Muscle layer of duodenum (tissue), 2 donors: ENCODE measurements around the gene PPP1R1C.
"Not testable (repeated sequence)": the region's sequence is repeated elsewhere in the genome, so short reads cannot be mapped to it uniquely, and the experiment has no call there.

Source experiments
- H3K27ac ChIP-seq: one replicate; pipeline ENCODE4 v1.7.0; 2013; ENCODE audit warnings: mild to moderate bottlenecking, low read length
- H3K27me3 ChIP-seq: one replicate; pipeline ENCODE4 v1.7.0; 2013; ENCODE audit warnings: low read depth, mild to moderate bottlenecking, control low read depth, low read length
- H3K36me3 ChIP-seq, 2 donors: one replicate each; pipeline ENCODE4 v1.7.0; 2013; ENCODE audit warnings: low read length in 2 of 2, control low read depth in 1 of 2, mild to moderate bottlenecking in 1 of 2; ENCODE audit not compliant: insufficient read depth in 2 of 2, control insufficient read depth in 1 of 2
- H3K4me1 ChIP-seq, 2 donors: one replicate each; pipeline ENCODE4 v1.7.0; 2013; ENCODE audit warnings: low read length in 2 of 2, mild to moderate bottlenecking in 2 of 2, control low read depth in 1 of 2, moderate library complexity in 1 of 2; ENCODE audit not compliant: insufficient read depth in 2 of 2, control insufficient read depth in 1 of 2
- H3K4me3 ChIP-seq, 2 donors: one replicate each; pipeline ENCODE4 v1.7.0; 2013; ENCODE audit warnings: low read length in 2 of 2, low read depth in 1 of 2, mild to moderate bottlenecking in 1 of 2
- H3K9me3 ChIP-seq, 2 donors: one replicate each; pipeline ENCODE4 v1.7.0; 2013; ENCODE audit warnings: low read length in 2 of 2, control low read depth in 1 of 2, mild to moderate bottlenecking in 1 of 2; ENCODE audit not compliant: control insufficient read depth in 1 of 2
- donor health status: healthy.

PPP1R1C gene

DNA sequence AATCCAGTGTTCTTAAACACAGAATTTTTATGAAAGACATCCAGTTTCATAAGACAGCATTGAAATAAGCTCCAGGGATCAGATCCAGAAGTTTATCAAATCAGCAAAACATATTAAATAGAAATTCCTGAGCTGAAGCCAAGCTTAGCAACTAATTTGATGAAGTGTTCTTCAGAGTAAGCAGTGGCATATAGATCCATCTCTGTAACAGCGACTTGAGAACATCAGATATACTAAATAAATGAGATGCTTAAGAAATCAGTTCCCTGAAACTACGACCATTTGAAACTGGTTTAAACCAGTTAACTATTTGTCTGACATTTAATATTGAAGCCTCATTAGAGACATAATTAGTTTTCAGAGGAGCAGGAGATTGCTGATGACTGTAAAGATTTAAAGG, 34.1 kb downstream of the PPP1R1C start:
- no peaks in the 10 kb centered on the region for H3K36me3 ChIP-seq

DNA sequence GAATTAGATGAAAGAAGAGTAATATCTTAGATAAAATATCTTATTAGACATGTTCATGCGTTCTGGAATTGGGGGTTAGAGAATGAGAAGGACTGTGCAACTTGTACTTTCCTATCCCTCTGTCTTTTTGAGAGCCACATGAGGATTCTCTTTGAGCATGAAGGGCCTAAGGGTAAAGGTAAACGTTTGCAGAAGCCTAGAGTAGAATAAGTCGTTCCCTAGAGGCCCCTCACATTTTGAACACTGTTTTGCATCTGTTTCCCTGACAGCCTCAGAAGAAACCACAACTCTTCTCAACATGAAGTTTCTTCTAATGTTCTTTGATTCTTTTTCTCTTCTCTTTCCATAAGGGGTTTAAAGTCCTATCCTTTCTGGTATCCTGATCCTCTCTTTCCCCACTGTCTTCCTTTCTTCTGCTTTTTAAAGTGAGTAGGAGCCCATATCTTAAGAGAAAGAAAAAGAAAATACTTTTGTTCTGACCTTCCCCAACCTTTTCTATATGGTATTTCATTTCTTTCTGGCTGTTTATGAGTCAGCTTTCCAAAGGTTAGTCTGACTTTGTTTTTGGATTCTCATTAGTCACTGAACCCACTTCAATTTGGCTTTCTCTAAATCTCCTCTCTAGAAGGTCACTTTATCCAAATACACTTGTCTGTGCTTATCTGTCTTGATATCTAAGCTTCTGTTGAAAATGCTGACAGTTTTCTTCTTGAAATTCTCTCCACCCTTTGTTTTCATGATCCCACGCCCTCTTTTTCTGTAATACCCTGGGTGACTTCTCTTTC, 34.8 kb downstream of the PPP1R1C start:
- no peaks in the 10 kb centered on the region for H3K9me3 ChIP-seq
- H3K27me3 ChIP-seq: no peaks in the 10 kb centered on the region
- no peak overlapping the region for H3K27ac ChIP-seq
- no peak overlapping the region for H3K4me3 ChIP-seq
- no peaks in the 10 kb centered on the region for H3K36me3 ChIP-seq
- no peaks in the 10 kb centered on the region for H3K4me1 ChIP-seq

More for the DNA sequence above, 34.1 kb downstream of the PPP1R1C start:
- Histone ChIP-seq H3K4me3 (no peak overlapping the region), H3K27ac (no peak overlapping the region), H3K4me1 (no peaks in the 10 kb centered on the region), H3K9me3 (no peaks in the 10 kb centered on the region), H3K27me3 (no peaks in the 10 kb centered on the region)

DNA sequence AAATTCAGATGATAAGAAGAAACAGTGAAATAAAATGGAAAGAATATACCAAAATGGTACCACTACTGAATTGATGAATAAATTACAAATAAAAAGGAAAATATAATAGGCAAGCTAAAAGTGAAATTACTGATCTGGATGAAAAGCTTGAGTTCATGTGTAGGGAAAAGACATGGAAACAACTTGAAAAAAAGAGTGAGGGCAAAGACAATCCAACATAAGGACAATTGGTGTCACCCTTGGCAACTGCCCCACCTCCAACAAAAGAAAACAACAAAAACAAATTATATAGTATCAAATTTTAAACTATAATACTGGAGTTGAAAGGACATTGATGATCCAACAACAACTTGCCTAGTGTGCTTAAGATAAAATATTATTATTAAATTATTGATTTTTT, 37.6 kb downstream of the PPP1R1C start:
- H3K4me3 ChIP-seq: no peak overlapping the region
- H3K4me1 ChIP-seq: no peaks in the 10 kb centered on the region

DNA sequence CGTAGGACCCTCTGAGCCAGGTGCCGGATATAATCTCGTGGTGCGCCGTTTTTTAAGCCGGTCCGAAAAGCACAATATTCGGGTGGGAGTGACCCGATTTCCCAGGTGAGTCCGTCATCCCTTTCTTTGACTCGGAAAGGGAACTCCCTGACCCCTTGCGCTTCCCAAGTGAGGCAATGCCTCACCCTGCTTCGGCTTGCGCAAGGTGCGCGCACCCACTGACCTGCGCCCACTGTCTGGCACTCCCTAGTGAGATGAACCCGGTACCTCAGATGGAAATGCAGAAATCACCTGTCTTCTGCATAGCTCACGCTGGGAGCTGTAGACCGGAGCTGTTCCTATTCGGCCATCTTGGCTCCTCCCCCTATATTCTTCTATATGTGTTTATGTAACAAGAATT, 45.2 kb downstream of the PPP1R1C start:
- not testable (repeated sequence) for H3K36me3 ChIP-seq, H3K9me3 ChIP-seq, H3K27me3 ChIP-seq, H3K4me1 ChIP-seq, H3K27ac ChIP-seq, H3K4me3 ChIP-seq

More for the DNA sequence above, 37.6 kb downstream of the PPP1R1C start:
- Histone ChIP-seq H3K27ac (no peak overlapping the region), H3K9me3 (no peaks in the 10 kb centered on the region), H3K27me3 (no peaks in the 10 kb centered on the region), H3K36me3 (no peaks in the 10 kb centered on the region)

DNA sequence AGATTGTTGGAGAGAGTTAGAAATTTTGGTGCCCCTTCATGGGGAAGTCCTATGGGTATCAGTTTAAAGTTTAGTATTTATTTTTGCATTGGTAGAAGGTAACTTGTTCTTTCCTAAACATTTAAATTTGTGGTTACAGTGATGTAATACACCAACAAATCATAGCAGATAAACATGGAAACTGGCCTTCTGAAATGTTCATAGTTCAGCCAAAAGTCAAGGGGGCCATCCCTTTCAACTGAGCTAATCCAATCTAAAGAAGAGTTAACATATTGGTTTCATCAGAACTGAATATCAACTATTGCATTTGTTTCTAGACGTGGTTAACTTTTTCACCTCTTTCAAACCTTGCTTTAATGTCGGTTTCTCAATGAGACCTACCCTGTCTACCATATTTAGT, 46.3 kb downstream of the PPP1R1C start:
- no peak overlapping the region for H3K27ac ChIP-seq
- H3K4me1 ChIP-seq: no peaks in the 10 kb centered on the region
- no peaks in the 10 kb centered on the region for H3K27me3 ChIP-seq
- H3K4me3 ChIP-seq: no peak overlapping the region
- H3K9me3 ChIP-seq: no peaks in the 10 kb centered on the region
- H3K36me3 ChIP-seq: no peaks in the 10 kb centered on the region

DNA sequence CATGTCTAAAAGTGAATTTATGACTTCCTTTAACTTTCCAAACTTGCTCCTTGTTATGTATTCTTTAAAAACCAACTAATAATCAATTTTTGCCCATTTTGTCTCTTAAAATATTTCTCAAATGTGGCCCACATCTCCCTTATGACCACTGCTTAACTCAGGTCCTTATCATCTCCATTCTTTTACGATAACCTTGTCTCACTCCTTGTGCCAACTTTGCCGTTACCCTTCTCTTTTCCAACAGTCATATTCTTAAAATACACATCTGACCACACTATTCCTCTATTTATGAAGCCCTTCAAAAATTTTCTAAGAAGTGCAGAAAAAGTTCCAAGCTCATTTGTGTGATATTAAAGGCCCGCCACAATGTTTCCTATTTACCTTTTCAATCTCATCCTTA, 47.8 kb downstream of the PPP1R1C start:
- H3K4me1 ChIP-seq: no peaks in the 10 kb centered on the region
- no peaks in the 10 kb centered on the region for H3K36me3 ChIP-seq
- no peak overlapping the region for H3K27ac ChIP-seq
- no peaks in the 10 kb centered on the region for H3K27me3 ChIP-seq
- H3K9me3 ChIP-seq: no peaks in the 10 kb centered on the region
- H3K4me3 ChIP-seq: no peak overlapping the region

DNA sequence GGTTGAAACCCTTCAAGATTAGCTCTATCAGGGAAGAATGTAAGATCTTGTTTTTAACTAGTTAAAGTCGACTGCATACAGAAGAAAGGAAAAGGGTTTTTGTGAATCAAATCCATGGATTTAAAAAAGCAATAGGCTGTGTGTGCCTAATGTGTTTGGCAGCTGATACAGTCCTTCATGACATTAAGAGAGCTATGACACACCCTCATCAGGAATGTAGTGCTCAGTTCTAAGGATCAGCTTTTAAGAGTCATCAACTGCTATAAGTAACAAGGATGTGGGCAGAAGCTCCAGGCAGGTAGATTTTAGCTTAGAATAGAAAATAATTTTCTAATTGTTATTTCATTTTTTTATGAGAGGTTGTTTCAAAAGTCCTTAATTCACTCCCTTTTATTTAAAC, 52.9 kb downstream of the PPP1R1C start:
- H3K27me3 ChIP-seq: no peaks in the 10 kb centered on the region
- no peaks in the 10 kb centered on the region for H3K4me1 ChIP-seq
- H3K9me3 ChIP-seq: no peaks in the 10 kb centered on the region
- H3K36me3 ChIP-seq: no peaks in the 10 kb centered on the region
- H3K27ac ChIP-seq: no peak overlapping the region
- H3K4me3 ChIP-seq: no peak overlapping the region

DNA sequence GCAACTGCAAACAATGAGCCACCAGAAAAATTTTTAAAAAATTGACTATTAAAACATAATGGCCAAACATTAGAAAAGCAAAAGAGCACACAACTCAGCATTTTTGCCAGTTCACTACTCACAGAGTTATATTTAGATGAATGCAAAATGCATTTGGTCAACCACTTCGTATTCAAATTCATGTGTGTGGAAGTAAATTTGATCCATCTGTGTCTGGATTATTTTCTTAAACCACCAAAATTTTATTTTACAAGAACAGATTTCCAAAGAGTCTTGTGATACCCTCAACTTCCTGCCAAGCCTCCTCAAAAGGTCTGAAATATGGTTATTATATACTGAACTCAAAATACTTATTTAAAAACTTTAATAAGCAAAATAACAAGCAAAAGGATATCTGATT, 57.4 kb downstream of the PPP1R1C start:
- Histone ChIP-seq H3K36me3 (no peaks in the 10 kb centered on the region), H3K9me3 (no peaks in the 10 kb centered on the region), H3K27me3 (no peaks in the 10 kb centered on the region), H3K4me3 (no peak overlapping the region), H3K4me1 (peaks cover 0 to 5% of the 10 kb centered on the region in 2 donors), H3K27ac (no peak overlapping the region)

DNA sequence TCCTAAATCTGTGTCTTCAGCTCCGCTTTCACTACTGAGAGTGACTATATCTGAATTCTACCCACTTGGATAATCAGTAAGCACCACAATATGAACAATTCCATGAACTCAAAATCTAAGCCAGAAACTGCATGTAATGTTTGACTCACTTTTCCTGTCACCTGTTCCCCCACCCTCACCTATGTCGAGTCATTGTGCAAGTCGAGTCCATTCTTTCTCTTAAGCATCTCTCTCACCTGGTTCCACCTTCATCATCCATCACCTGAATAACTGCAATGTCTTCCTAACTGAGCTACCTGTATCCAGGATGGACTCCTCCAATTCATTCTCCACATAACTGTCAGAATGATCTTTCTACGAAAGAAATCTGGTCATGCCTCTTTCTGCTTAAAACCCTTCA, 58.2 kb downstream of the PPP1R1C start:
- H3K4me3 ChIP-seq: no peak overlapping the region
- H3K4me1 ChIP-seq: peaks cover 0 to 5% of the 10 kb centered on the region in 2 donors
- no peaks in the 10 kb centered on the region for H3K36me3 ChIP-seq
- no peaks in the 10 kb centered on the region for H3K9me3 ChIP-seq
- no peaks in the 10 kb centered on the region for H3K27me3 ChIP-seq
- no peak overlapping the region for H3K27ac ChIP-seq

DNA sequence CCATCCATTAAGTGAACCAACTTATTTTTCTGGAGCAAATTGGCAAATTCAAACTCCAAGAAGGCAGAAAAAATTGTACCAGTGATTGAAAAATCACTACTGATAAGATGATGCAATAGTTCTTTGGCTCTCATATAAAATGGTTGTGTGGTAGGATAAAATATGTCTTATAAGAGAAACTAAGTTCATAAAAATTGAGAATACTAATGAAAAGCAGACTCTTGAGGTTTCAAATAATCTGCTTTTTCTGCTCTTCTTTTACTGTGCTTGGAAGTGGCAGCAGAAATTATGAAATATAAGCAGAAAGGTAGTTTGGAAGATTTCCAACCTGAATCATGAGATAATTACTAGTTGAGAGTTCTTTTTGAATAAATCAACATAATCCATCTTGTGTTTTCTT, 61.9 kb downstream of the PPP1R1C start:
- no peak overlapping the region for H3K4me3 ChIP-seq
- no peaks in the 10 kb centered on the region for H3K36me3 ChIP-seq
- peaks cover 0 to 14% of the 10 kb centered on the region in 2 donors for H3K4me1 ChIP-seq
- H3K9me3 ChIP-seq: no peaks in the 10 kb centered on the region
- H3K27me3 ChIP-seq: no peaks in the 10 kb centered on the region
- no peak overlapping the region for H3K27ac ChIP-seq

DNA sequence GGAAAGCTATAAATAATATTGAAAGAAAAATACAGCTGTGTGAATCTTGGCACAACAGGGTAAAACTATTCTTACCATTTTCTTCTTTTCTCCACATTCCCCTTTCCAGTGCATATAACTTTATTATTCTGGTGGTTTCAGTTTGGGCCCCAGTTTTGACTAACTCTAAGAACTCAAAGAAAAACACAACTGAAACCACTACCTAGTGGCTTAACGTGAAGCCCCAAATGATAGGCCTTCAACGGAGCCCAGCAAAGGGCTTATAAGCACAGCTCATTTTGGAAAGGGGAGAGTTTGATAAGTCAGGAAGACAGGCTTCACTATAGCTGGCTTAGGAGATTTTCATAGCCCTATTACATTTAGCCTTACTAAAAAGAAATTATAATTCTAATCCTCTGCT, 62.4 kb downstream of the PPP1R1C start:
- no peaks in the 10 kb centered on the region for H3K27me3 ChIP-seq
- H3K36me3 ChIP-seq: no peaks in the 10 kb centered on the region
- H3K9me3 ChIP-seq: no peaks in the 10 kb centered on the region
- no peak overlapping the region for H3K4me3 ChIP-seq
- no peak overlapping the region for H3K27ac ChIP-seq
- H3K4me1 ChIP-seq: peaks cover 0 to 14% of the 10 kb centered on the region in 2 donors

DNA sequence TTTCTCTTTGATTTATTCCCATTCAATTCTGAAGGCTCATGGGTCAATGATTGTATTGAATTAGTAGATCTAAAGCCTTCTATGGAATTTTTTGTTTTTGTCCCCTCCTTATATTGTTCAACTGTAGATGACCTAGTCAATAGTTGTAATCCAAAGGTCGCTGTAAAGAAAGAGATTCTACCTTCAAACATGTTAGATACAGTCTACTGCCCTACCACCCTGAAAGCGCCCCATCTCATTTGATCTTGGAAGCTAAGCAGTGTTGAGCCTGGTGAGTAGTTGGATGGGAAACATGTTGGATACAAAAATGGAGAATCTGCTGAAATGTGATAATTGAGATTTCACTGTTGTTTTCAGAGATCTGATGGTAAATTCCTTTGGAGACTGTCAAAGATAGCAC, 63.0 kb downstream of the PPP1R1C start:
- no peak overlapping the region for H3K4me3 ChIP-seq
- peaks cover 0 to 14% of the 10 kb centered on the region in 2 donors for H3K4me1 ChIP-seq
- H3K27me3 ChIP-seq: no peaks in the 10 kb centered on the region
- H3K27ac ChIP-seq: no peak overlapping the region
- H3K9me3 ChIP-seq: no peaks in the 10 kb centered on the region
- no peaks in the 10 kb centered on the region for H3K36me3 ChIP-seq
